Right lobe of liver (tissue), 4 donors: Measurements from ENCODE around the gene NUBPL.

ENCODE experiments used
- POLR2A ChIP-seq: fragments of 450-650 bp; IDR thresholded peaks from one replicate; pipeline ENCODE4 v1.6.1; 2017; ENCODE audit warnings: antibody characterized with exemption, mild to moderate bottlenecking
- TF ChIP-seq, protein P1 (sequence below), 4 donors: fragments of 200-600 bp in 3 of 4; fragments of 450-650 bp in 1 of 4; IDR thresholded peaks; one replicate each; pipeline versions ENCODE4 v1.5.1 to v1.8.0; 2016 to 2022; ENCODE audit warnings: antibody characterized with exemption in 4 of 4, mild to moderate bottlenecking in 2 of 4
- donor health status: DM: no; HTN: no; CAD: no.
- donor health status: DM: no; HTN: no; CAD: no.
- donor health status: DM: no; HTN: yes; CAD: no.

DNA sequence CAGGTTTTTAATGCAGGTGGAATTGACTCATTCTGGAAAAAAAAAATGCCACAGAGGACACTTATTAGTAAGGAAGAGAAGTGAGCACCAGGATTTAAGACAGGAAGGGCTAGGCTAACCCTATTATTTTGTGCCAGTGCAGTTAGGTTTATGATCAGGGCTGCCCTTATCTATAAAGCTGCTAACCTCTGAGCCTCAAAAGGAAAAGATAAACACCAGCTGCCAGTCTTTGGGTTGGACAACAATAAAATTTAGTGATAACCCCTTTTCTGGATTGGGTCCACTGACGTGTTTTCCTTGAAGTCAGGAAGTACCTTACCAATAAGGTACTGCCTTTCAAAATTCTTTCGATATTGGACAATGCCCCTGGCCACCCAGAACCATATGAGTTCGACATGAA lies 128.9 kb downstream of the NUBPL start:
- TF ChIP-seq, protein P1, sequence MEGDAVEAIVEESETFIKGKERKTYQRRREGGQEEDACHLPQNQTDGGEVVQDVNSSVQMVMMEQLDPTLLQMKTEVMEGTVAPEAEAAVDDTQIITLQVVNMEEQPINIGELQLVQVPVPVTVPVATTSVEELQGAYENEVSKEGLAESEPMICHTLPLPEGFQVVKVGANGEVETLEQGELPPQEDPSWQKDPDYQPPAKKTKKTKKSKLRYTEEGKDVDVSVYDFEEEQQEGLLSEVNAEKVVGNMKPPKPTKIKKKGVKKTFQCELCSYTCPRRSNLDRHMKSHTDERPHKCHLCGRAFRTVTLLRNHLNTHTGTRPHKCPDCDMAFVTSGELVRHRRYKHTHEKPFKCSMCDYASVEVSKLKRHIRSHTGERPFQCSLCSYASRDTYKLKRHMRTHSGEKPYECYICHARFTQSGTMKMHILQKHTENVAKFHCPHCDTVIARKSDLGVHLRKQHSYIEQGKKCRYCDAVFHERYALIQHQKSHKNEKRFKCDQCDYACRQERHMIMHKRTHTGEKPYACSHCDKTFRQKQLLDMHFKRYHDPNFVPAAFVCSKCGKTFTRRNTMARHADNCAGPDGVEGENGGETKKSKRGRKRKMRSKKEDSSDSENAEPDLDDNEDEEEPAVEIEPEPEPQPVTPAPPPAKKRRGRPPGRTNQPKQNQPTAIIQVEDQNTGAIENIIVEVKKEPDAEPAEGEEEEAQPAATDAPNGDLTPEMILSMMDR (IDR thresholded peaks at IDR 0.05), result no peak
- TF ChIP-seq POLR2A, result no peak
